Endothelial cell of umbilical vein (primary cell): ENCODE measurements around the gene RNF111. TPM values are rescaled to one million over a fixed set of nuclear protein-coding genes. Genes with fewer than 3 reads are reported as not detected.

ENCODE experiments used
- BruUV-seq: library from RNA; stranded (reverse); fragments of 400-500 nt; replicated peaks from 2 replicates; lab custom pipeline; 2021; lab: Mats Ljungman, UMichigan
- CTCF ChIA-PET: fragments of 300-600, 350-600 bp; sonication (Branson Sonifier 250); formaldehyde crosslinking; loops from one replicate; lab custom pipeline; 2021; ENCODE audit warnings: antibody characterized with exemption, inconsistent platforms; lab: Charles Lee
- POLR2A ChIA-PET: fragments of 300-600, 350-600 bp; sonication (Branson Sonifier 250); formaldehyde crosslinking; loops from one replicate; lab custom pipeline; 2021; ENCODE audit warnings: antibody characterized with exemption, inconsistent platforms; lab: Charles Lee
- DNase-seq: peaks from one replicate; pipeline ENCODE4 v3.0.0-alpha.2; 2011; ENCODE audit warnings: low read depth, low spot score
- FAIRE-seq: peaks from 2 replicates; lab custom pipeline; 2011; peaks lifted over from hg19 to GRCh38; lab: Jason Lieb, UNC
- H2AFZ ChIP-seq: 2 replicates; pipeline ENCODE4 v1.6.0; 2012; ENCODE audit warnings: low read depth, low read length, control low read depth, inconsistent platforms
- H3K27ac ChIP-seq: 2 replicates; pipeline ENCODE4 v1.5.1; 2011; ENCODE audit warnings: low read depth, mild to moderate bottlenecking, control low read depth, low read length, moderate library complexity; ENCODE audit not compliant: insufficient read depth
- H3K27me3 ChIP-seq, 2 experiments: 2 replicates each; pipeline versions ENCODE4 v1.6.0 to v1.6.1; 2011; ENCODE audit warnings: low read length in 2 of 2, mixed read lengths in 1 of 2; ENCODE audit not compliant: control insufficient read depth in 2 of 2, insufficient read depth in 2 of 2
- H3K36me3 ChIP-seq, 2 experiments: 2 replicates in 1 of 2; 3 replicates in 1 of 2; pipeline ENCODE4 v1.5.1; 2011; ENCODE audit warnings: low read length in 2 of 2, mild to moderate bottlenecking in 1 of 2, moderate library complexity in 1 of 2; ENCODE audit not compliant: control insufficient read depth in 2 of 2, insufficient read depth in 2 of 2; ENCODE audit errors: extremely low read depth in 1 of 2
- H3K4me1 ChIP-seq: 3 replicates; pipeline ENCODE4 v1.5.1; 2011; ENCODE audit warnings: mild to moderate bottlenecking, low read length; ENCODE audit not compliant: control insufficient read depth, insufficient read depth; ENCODE audit errors: extremely low read depth
- H3K4me2 ChIP-seq: 2 replicates; pipeline ENCODE4 v1.6.1; 2011; ENCODE audit warnings: low read length, control low read depth, mixed read lengths; ENCODE audit not compliant: insufficient read depth
- H3K4me3 ChIP-seq, 3 experiments: fragments of 200-600 bp in 1 of 3; sonication (generic), shearing (Covaris generic) in 1 of 3; replicated peaks in 1 of 3; 2 replicates each; pipeline ENCODE4 v1.5.1; 2011 to 2016; ENCODE audit warnings: control low read depth in 3 of 3, low read length in 3 of 3, mild to moderate bottlenecking in 2 of 3, inconsistent platforms in 1 of 3, low read depth in 1 of 3, moderate library complexity in 1 of 3; ENCODE audit not compliant: insufficient read depth in 1 of 3
- H3K79me2 ChIP-seq: 2 replicates; pipeline ENCODE4 v1.6.0; 2012; ENCODE audit warnings: low read length, inconsistent platforms; ENCODE audit not compliant: control insufficient read depth, insufficient read depth
- H3K9ac ChIP-seq: replicated peaks from 2 replicates; pipeline ENCODE3; 2011; ENCODE audit warnings: low read length, control low read depth; ENCODE audit not compliant: insufficient read depth; ENCODE audit errors: extremely low read depth
- H3K9me1 ChIP-seq: replicated peaks from 3 replicates; pipeline ENCODE4 v1.6.0; 2011; ENCODE audit warnings: mild to moderate bottlenecking, low read length; ENCODE audit not compliant: control insufficient read depth, insufficient read depth; ENCODE audit errors: extremely low read depth
- H3K9me3 ChIP-seq: replicated peaks from 2 replicates; pipeline ENCODE4 v1.5.1; 2012; ENCODE audit warnings: low read length, inconsistent platforms; ENCODE audit not compliant: control insufficient read depth, insufficient read depth
- H4K20me1 ChIP-seq: replicated peaks from 2 replicates; pipeline ENCODE3; 2011; ENCODE audit warnings: mild to moderate bottlenecking, low read length; ENCODE audit not compliant: control insufficient read depth, insufficient read depth; ENCODE audit errors: extremely low read depth
- CTCF ChIP-seq, 2 donors: IDR thresholded peaks; 1 replicate in 1 of 2; 2 replicates in 1 of 2; pipeline ENCODE4 v1.5.1; 2011; ENCODE audit warnings: low read length in 2 of 2, mild to moderate bottlenecking in 2 of 2, moderate library complexity in 2 of 2, control low read depth in 1 of 2, inconsistent platforms in 1 of 2, low read depth in 1 of 2; ENCODE audit not compliant: insufficient read depth in 1 of 2; ENCODE audit errors: extremely low read depth in 1 of 2
- EZH2 ChIP-seq: IDR thresholded peaks from 2 replicates; pipeline ENCODE4 v1.6.1; 2012; ENCODE audit warnings: borderline replicate concordance, low read depth, mild to moderate bottlenecking, moderate library complexity, low read length, inconsistent platforms; ENCODE audit not compliant: severe bottlenecking
- FOS ChIP-seq: IDR thresholded peaks from 2 replicates; pipeline ENCODE4 v1.6.1; 2011; ENCODE audit warnings: mild to moderate bottlenecking, low read length, moderate library complexity, borderline replicate concordance; ENCODE audit not compliant: insufficient read depth
- GATA2 ChIP-seq: IDR thresholded peaks from 2 replicates; pipeline ENCODE4 v1.7.0; 2011; ENCODE audit warnings: low read depth, mild to moderate bottlenecking, moderate library complexity, mixed read lengths, low read length; ENCODE audit not compliant: insufficient read length, insufficient read depth
- JUN ChIP-seq: IDR thresholded peaks from 2 replicates; pipeline ENCODE4 v1.6.1; 2011; ENCODE audit warnings: borderline replicate concordance, low read depth; ENCODE audit not compliant: insufficient read length, insufficient read depth
- MAX ChIP-seq: IDR thresholded peaks from 2 replicates; pipeline ENCODE4 v1.6.1; 2011; ENCODE audit not compliant: insufficient read depth, insufficient read length
- MYC ChIP-seq: IDR thresholded peaks from one replicate; pipeline ENCODE4 v1.6.1; 2011; ENCODE audit warnings: mild to moderate bottlenecking, low read depth, low read length
- POLR2A ChIP-seq: IDR thresholded peaks from 2 replicates; pipeline ENCODE4 v1.6.1; 2012; ENCODE audit warnings: low read depth, mild to moderate bottlenecking, control low read depth, low read length
- POLR2AphosphoS5 ChIP-seq: IDR thresholded peaks from 2 replicates; pipeline ENCODE4 v1.6.1; 2012; ENCODE audit warnings: low read depth, mild to moderate bottlenecking, control low read depth, low read length, moderate library complexity; ENCODE audit not compliant: insufficient read depth
- dilution Hi-C: fragments of 300-500 bp; cut with MboI; formaldehyde crosslinking; loops from one replicate; pipeline ENCODE4 v1.15.0; 2019; ENCODE audit warnings: low sequenced_read_pairs; ENCODE audit not compliant: extremely low pct_ligation_motif_present
- intact Hi-C: fragments of 100-400 bp; cut with micrococcal nuclease; formaldehyde crosslinking; loops from one replicate; pipeline ENCODE4 v1.10.0; 2022
- polyA plus RNA-seq, 4 experiments: library from polyadenylated mRNA; depleted of rRNA in 3 of 4; stranded (reverse) in 3 of 4; unstranded in 1 of 4; fragments of >200 nt; gene quantifications; 2 replicates each; pipeline versions ENCODE4 v1.2.1 to v1.2.3, GENCODE V29; 2011 to 2012; ENCODE audit warnings: missing spikeins in 1 of 4
- total RNA-seq: library from RNA; stranded (reverse); gene quantifications from 2 replicates; pipeline ENCODE4 v1.2.3, GENCODE V29; 2021

RNF111 gene
- total and polyA plus RNA-seq, 2 donors (not counting 3 experiments of a cell fraction or from before 2014, with no cell fraction given): 22.3 to 42.6 TPM

- ChIA-PET CTCF (interaction anchor here (1.0 to 1.7 kb wide), 2 partner anchors 9 to 14 kb away, joined by 3 to 4 read pairs; no protein-coding TSS in a partner anchor), POLR2A (interaction anchor here (0.6 kb wide), 1 partner anchor 791 kb away, joined by 3 read pairs; no protein-coding TSS in a partner anchor)
- no TSS peak for BruUV-seq
- intact Hi-C loops (no loop called here), dilution Hi-C loops (no loop called here)
- no peak overlapping the region for H3K9ac ChIP-seq
- peaks cover 15 to 21% of the 10 kb centered on the region in 2 experiments for H3K36me3 ChIP-seq
- H3K9me1 ChIP-seq: no peaks in the 10 kb centered on the region
- FAIRE-seq: no peak
- H3K27ac ChIP-seq: no peak overlapping the region
- no peaks in the 10 kb centered on the region for H3K9me3 ChIP-seq
- H3K79me2 ChIP-seq: no peaks in the 10 kb centered on the region
- H3K27me3 ChIP-seq: no peaks in the 10 kb centered on the region
- no peak overlapping the region for H3K4me2 ChIP-seq
- no peak for DNase-seq
- H2AFZ ChIP-seq: no peak overlapping the region
- TF ChIP-seq GATA2 (no peak), CTCF (IDR thresholded peaks at IDR 0.05; ENCODE audit: extremely low read depth in 1 of 2, insufficient read depth in 1 of 2, low read depth in 1 of 2, low read length in 2 of 2) (no peak), FOS (no peak), EZH2 (no peak), POLR2AphosphoS5 (no peak), MYC (no peak), JUN (no peak), MAX (no peak), POLR2A (no peak)
- no peaks in the 10 kb centered on the region for H4K20me1 ChIP-seq
- no peaks in the 10 kb centered on the region for H3K4me1 ChIP-seq
- H3K4me3 ChIP-seq: no peak overlapping the region
These were observed 72.9 kb downstream of the RNF111 start for GRCh38 chr15:59060348-59060747.
